ENCODE data around the gene SUSD1. TPM values are rescaled to one million over a fixed set of nuclear protein-coding genes. Genes with fewer than 3 reads are reported as not detected.
A peak's percentile ranks its signal among the peaks of the same experiment; 100 is the strongest.

Gene SUSD1
- total RNA-seq, 1 experiment from 2014 or later: 15.3 TPM

- no TSS peak for BruUV-seq (replicated peaks)
These were observed 154.2 kb downstream of the SUSD1 start for GRCh38 chr9:112020680-112021596.

DNA sequence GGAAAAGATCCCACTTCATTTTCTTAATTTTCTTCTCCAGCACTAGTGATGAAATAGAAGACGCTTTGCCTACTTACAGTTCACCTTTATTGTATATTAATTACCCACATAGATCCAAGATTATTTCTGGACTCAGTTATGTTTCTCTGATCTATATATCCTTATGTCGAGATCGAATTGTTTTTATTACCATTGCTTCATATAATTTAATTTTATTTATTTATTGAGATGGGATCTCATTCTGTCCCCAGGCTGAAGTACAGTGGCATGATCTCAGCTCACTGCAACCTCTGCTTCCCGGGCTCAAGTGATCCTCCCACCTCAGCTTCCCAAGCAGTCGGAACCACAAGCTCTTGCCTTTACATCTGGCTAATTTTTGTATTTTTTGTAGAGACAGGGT is 157.2 kb downstream of the SUSD1 start:
- Histone ChIP-seq H3K27me3 (ENCODE audit: control insufficient read depth, insufficient read depth, low read length) (no peaks in the 10 kb centered on the region), H3K4me3 (ENCODE audit: low read depth in 2 of 2, low read length in 2 of 2) (no peak overlapping the region), H3K27ac (ENCODE audit: low read length) (peak overlapping the region; percentile 65; the same call in 1 of the 2 replicates), H3K36me3 (ENCODE audit: control insufficient read depth, insufficient read depth, low read length) (no peaks in the 10 kb centered on the region), H3K4me1 (ENCODE audit: control insufficient read depth, insufficient read depth, low read length) (peaks cover 25% of the 10 kb centered on the region), H3K9me3 (ENCODE audit: control insufficient read depth, insufficient read depth, low read depth, low read length) (no peaks in the 10 kb centered on the region)
- no TSS peak for BruUV-seq (replicated peaks)
- ATAC-seq (no peak), DNase-seq (ENCODE audit: low read depth, low spot score) (no peak)
- TF ChIP-seq CTCF (IDR thresholded peaks at IDR 0.05) (no peak), TCF7L2 (IDR thresholded peaks at IDR 0.05; ENCODE audit: low read depth, low read length) (no peak), POLR2AphosphoS5 (IDR thresholded peaks at IDR 0.05; ENCODE audit: low read depth, low read length) (no peak), SIN3A (IDR thresholded peaks at IDR 0.05; ENCODE audit: borderline replicate concordance, insufficient read depth, low read depth, low read length) (no peak)
- TF ChIP-seq, protein P1, sequence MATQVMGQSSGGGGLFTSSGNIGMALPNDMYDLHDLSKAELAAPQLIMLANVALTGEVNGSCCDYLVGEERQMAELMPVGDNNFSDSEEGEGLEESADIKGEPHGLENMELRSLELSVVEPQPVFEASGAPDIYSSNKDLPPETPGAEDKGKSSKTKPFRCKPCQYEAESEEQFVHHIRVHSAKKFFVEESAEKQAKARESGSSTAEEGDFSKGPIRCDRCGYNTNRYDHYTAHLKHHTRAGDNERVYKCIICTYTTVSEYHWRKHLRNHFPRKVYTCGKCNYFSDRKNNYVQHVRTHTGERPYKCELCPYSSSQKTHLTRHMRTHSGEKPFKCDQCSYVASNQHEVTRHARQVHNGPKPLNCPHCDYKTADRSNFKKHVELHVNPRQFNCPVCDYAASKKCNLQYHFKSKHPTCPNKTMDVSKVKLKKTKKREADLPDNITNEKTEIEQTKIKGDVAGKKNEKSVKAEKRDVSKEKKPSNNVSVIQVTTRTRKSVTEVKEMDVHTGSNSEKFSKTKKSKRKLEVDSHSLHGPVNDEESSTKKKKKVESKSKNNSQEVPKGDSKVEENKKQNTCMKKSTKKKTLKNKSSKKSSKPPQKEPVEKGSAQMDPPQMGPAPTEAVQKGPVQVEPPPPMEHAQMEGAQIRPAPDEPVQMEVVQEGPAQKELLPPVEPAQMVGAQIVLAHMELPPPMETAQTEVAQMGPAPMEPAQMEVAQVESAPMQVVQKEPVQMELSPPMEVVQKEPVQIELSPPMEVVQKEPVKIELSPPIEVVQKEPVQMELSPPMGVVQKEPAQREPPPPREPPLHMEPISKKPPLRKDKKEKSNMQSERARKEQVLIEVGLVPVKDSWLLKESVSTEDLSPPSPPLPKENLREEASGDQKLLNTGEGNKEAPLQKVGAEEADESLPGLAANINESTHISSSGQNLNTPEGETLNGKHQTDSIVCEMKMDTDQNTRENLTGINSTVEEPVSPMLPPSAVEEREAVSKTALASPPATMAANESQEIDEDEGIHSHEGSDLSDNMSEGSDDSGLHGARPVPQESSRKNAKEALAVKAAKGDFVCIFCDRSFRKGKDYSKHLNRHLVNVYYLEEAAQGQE (IDR thresholded peaks at IDR 0.05; ENCODE audit: insufficient read depth in 1 of 2, low read depth in 2 of 2, low read length in 1 of 2): no peak
- in situ Hi-C loops (cut with HindIII; ENCODE audit: low pct_unique_long_range_greater_than_20kb, low sequenced_read_pairs) (no loop called here), intact Hi-C loops (cut with micrococcal nuclease; ENCODE audit: unreplicated experiment) (no loop called here)
- CTCF ChIA-PET: no interaction called here
- POLR2A ChIA-PET: no interaction called here

More at GRCh38 chr9:112020680-112021596, 154.2 kb downstream of the SUSD1 start:
- in situ Hi-C loops (cut with HindIII; ENCODE audit: low pct_unique_long_range_greater_than_20kb, low sequenced_read_pairs) (no loop called here), intact Hi-C loops (cut with micrococcal nuclease; ENCODE audit: unreplicated experiment) (no loop called here)
- Histone ChIP-seq H3K36me3 (ENCODE audit: control insufficient read depth, insufficient read depth, low read length) (no peaks in the 10 kb centered on the region), H3K9me3 (ENCODE audit: control insufficient read depth, insufficient read depth, low read depth, low read length) (no peaks in the 10 kb centered on the region), H3K27me3 (ENCODE audit: control insufficient read depth, insufficient read depth, low read length) (no peaks in the 10 kb centered on the region), H3K27ac (ENCODE audit: low read length) (peak overlapping the region; percentile 86), H3K4me1 (ENCODE audit: control insufficient read depth, insufficient read depth, low read length) (peaks cover 18% of the 10 kb centered on the region; the same call in 1 of the 2 replicates), H3K4me3 (ENCODE audit: low read depth in 2 of 2, low read length in 2 of 2) (no peak overlapping the region)
- peak; percentile 70 for ATAC-seq
- ChIA-PET POLR2A (no interaction called here), CTCF (no interaction called here)
- TF ChIP-seq, protein P1 (IDR thresholded peaks at IDR 0.05; ENCODE audit: insufficient read depth in 1 of 2, low read depth in 2 of 2, low read length in 1 of 2): no peak
- TF ChIP-seq TCF7L2 (IDR thresholded peaks at IDR 0.05; ENCODE audit: low read depth, low read length) (no peak), SIN3A (IDR thresholded peaks at IDR 0.05; ENCODE audit: borderline replicate concordance, insufficient read depth, low read depth, low read length) (no peak), CTCF (IDR thresholded peaks at IDR 0.05) (no peak), POLR2AphosphoS5 (IDR thresholded peaks at IDR 0.05; ENCODE audit: low read depth, low read length) (no peak)
- peak; percentile 74 for DNase-seq (ENCODE audit: low read depth, low spot score)
